ENCODE data around the gene SNX30.
A peak's percentile ranks its signal among the peaks of the same experiment; 100 is the strongest.

SNX30 gene

DNA sequence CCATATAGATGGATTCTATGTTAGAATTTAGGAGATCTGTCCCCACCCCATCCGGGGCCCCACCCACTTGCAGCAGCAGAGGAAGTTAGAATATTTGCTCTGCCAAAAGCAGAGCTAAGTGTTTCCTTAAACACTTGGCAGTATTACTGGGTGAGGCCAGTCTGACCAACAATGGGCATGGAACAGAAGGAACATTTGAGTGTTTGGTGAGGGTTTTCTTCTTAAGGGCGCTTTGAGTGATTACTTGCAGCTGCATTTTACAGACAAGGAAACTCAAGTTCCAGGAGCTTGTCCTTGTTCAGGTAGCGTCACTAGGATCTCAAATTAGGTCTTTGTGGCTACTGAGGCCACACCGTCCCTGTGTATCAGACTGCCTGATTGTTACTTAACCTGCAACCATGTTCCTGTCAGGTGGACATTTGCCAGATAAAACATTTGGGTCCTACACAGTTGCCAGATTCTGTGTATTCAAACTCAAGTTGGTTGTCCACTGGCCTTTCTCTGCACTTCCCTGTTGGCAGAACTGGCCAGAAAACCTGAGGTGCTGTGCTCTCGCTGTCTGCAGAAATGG lies 80.8 kb downstream of the SNX30 start:
- DNase-seq = peak; percentile 79

GRCh38 chr9:112831969-112832368 lies 81.4 kb downstream of the SNX30 start:
- DNase-seq = no peak

DNA sequence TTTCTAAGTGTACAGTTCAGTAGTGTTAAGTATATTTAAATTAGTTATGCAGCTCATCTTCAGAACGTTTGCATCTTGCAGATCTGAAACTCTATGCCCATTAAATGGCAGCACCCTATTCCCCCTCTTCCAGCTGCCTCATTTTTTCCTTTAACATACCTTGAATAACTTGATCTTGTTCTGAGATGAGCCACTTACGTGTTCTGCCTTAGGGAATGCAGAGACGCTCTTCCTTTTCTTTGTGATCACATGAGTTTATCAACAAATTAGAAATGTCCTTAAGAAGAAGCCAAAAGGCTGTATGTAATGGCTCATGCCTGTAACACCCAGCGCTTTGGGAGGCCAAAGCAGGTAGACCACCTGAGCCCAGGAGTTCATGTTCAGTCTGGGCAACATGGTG lies 82.5 kb downstream of the SNX30 start:
- DNase-seq = no peak

- DNase-seq = peak; percentile 88
These were observed 85.8 kb downstream of the SNX30 start for GRCh38 chr9:112836394-112836793.

GRCh38 chr9:112838342-112838741 lies 87.8 kb downstream of the SNX30 start:
- no peak for DNase-seq

DNA sequence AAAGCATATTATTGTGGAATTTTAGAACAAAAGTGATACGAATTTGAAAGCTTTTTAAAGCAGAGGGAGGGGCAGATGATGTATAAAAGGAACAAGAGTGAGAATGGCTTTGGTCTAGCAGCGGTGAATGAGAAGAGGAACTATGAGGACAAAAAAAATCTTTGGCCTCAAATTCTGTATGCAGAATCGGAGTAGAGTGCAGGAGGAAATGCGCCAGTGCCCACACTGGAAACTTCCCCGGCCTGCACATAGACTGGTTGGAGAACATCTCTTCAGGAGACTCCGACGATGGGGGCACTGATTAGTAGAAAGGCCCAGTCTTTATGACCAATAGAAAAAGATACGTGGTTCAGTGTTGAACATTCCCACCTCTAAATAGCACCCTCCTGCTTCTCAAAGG lies 88.8 kb downstream of the SNX30 start:
- no peak for DNase-seq

DNA sequence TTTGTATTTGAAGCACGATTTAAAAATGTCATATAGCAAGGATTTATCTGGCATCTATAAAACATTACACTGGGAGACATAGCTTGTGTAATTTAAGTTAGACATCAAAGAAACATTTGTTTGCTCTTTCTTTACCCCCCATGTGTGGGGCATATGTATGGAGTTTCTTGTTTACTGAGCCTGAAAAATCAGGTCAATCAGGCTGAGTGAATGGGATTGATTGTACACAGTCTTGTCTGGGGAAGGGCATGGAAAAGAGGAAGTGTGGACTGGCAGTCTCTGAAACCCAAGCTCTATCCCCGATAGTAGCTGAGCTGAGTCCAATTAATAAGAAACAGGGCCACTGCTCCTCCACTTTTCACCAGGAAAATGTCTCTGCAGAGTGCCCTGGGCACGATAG lies 90.7 kb downstream of the SNX30 start:
- peak; percentile 15 for DNase-seq

DNA sequence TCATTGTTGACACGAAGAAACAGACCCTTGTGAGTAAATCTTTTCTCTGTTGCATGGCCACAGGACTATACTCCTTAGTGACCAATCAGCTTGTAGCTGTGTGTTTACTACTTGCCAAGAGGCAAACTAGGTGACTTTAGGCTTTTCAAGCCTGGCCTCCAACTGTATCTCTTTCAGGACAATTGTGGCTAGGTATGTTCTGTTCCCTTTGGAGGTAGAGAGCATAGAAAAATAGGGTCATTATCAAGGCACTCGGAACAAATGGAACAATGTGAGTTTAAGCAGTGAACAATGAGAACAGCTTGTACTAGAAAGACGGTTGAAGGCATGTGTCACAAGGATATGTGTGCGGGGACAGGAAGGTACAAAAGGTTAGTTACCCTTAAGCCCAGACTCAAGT lies 92.0 kb downstream of the SNX30 start:
- no peak for DNase-seq

DNA sequence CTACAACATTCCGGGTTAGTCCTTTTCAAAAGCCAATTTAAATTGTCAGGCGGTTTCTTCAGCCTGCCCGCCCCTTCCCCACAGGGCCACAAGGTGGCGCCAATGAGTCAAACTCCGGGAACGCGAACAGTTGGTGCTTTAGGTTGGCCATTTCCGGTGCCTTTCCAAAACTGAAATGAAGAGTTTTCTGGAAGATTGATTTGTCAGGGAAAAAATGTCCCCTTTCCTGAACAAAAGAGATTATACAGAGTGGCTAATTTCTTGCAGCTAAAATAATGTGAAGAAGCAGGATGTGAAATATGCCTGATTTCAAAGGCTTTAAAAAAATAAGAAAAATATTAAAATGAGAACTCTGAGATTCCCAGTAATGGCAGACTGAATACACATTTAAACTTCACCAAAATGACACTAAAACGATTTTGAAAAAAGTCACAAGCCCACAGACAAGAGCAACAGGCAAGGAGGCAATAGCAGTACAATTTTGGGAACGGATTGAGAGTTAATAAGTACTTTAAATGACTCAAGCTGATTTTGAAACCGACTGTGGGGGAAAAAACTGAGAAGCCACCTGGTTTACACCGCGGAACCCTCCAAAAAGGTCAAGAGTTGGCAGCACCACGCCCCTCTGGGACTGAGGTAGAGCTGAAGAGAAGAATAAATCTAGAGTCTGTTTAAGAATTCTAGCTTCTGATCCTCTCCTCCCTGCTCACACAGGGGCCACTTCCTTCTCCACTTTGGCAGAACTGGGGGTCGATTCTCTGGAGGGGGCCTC lies 94.4 kb downstream of the SNX30 start:
- DNase-seq = peak; percentile 70

DNA sequence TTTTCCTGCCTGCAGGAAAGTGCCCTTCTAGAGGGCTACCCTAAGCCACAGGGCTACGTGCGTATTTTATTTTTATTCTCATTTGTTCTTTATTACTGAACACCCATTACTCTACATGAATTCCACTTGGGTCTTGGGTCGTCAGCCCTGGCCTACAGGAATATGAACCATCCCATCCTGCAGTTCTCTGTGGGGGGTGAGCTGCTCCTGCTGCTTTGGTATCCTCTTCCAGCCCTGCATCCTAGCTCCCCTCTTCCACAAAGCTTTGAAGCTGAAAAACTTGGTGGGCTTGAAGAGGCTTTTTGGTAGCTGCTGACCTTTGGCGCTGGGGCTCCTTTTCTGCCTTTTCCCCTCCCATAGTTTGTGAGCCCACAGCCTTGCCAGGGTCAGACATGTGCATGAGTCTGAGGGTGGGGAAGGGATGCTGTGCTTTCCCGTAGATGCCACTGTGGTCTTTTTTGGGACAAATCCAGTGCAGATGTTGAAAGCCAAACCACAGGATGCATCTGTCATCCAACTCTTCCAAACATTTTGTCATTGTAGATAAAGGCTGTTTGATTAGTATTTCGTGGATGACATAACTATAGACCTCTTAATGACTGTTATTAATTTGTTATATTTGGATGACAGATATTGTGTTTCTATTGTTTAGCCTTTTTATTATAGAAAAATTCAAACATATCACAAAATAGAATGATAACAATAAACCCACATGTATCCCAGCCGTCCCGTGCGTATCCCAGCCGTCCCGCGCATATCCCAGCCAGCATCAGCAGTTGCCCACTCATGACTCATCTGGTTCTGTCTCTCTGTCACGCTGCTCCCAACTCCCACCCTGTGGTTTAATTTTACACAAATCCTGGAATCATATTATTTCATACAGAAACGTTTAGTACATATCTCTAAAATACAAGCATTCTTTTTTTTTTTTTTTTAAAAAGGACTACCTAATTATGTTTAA lies 96.2 kb downstream of the SNX30 start:
- DNase-seq = no peak

DNA sequence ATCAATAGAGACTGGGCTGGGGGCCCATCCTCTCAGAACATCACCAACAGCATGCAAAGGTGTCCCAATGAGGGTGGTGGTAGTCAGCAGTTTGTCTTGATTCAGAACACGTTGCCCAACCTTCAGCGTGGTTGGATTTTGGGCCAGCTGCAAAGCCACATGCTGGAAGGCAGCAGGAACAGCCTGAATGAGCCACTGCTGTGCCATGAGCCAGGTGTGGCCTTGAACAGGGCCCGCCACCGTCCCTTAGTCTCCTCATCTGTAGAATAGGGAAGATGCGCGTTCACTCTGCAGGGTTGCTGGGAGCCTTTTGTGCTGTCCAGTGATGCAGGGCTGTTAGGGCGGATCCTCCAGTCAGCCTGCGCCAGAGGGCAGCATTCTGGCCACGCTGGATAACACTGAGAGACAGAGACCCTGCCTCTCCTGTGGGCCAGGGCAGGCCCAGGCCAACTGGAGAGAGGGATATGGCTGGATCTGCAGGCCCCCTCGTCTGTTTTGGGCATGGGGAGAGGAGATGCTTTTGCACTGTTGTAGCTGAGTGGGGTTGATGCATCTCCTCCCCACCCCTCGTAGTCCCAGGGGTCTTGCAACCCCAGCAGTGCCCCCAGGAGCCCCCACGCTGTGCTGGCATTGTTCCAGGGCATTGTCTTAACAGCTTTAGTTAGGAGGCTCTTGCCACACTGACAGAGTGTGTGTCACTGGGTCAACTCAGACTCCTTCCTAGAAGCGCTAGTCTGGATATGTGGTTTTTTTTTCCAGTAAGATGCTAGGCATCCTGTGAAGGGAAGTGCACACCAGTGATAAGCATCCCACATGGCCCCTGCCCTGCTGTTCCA lies 98.0 kb downstream of the SNX30 start:
- no peak for DNase-seq

DNA sequence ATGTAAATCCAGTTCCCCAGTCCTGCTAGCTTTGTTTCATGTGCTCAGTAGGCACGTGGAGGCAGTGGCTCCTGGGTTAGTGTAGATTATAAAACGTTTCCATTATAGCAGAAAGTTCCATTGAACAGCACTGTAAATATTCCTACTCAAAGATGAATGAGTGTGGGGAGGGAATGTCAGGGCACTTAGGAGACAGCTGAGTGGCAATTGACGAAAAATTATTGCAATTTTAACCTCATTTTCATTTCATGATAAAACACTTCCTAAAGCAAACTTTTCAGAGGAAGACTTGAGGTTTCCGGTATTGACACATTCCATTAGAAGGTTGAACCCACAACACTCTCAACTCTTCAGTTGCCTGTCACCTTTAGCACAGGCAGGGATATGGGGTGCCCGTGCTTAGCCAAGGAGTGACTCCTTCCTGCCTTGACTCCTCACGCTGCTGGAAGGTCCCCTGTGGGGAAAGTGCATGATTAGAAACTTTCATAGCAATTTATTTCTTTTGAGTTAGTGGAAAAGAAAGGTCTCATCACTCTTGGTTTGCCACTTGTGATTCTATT lies 98.9 kb downstream of the SNX30 start:
- no peak for DNase-seq

- DNase-seq = no peak
These were observed 100.3 kb downstream of the SNX30 start for GRCh38 chr9:112850840-112851239.

DNA sequence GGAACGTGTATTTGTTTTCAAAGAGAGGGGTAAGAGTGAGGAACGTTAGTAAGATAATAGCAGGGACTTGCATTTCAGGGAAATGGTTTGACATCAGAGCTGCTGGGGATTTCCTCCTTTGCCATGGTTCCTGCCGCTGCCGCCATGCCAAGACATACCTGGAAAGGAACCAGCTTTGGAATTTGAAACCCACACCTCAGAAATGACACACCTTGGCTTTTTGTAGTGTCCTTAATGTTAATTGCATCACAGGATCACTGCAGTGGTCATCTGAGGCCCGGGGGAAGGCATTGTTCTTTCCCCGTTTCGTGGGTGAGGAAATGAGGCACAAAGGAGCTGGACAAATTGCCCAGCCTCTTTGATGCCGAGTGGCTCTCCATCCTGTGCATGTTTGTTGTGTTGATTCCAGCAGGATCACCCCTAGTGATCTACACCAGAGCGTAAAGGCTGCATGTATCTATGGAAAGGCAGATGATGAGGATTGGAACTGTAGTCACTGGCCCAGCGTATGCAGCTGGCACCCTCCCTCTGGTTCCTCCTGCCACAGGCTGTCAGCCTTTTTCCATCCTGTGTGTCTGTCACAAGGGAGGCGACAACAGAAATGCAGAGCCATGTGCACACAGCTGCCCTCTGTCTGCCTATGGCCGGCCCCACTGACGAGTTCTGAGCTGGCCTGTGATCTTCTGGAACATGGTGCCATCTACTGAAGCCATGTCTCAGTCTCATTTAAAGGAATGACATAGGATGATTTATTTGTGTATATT lies 102.4 kb downstream of the SNX30 start:
- no peak for DNase-seq

DNA sequence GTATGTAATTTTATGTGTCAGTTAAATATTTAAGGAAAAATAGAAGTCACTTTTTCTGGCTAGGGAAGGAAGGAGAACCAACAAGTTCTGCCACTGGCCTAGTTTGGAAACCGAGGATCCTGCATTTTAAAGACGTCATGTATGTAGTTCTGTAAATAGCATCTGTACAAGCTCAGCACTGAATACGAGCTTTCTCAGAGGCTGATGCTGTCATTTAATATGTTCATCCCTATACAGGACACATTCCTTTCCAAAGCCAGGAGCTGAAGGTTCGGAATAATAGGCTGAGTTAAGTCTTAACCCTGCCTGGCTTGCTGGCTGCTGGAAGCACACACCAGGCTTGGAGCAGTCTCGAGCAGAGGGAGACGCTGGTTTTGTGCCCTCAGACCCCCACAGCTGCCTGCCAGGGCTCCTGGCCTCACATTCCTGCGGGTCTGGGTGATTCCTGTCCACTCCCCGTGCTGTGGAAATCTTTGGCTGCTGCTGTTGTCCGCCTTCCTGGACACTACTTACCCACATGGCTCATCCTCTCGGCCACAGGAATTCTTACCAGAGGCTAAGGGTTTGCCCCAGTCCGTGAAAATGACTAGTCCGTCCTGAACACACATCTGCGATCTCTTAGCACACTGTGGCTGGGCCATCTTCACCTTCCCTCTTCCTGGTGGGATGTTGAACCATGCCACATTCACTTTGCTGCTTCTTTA lies 103.5 kb downstream of the SNX30 start:
- no peak for DNase-seq

DNA sequence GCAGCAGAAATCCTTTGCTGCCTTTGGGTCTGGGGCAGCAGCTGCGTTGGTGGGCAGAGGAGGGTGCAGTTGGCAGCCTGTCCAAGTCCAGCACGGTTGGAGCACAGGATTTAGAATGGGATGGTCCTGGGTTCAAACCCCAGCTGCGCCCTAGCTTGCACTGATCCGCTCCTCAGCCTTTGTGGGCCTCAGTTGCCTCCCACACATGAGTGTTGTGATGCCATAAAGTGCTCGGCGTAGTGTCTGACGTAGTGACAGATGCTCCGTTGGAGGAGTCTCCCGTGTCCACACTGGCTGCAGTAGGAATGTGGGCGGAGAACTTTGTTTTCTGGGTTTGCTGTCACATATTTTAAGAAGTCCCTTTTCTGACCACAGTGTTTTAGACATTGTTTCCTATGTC lies 104.1 kb downstream of the SNX30 start:
- DNase-seq = no peak

DNA sequence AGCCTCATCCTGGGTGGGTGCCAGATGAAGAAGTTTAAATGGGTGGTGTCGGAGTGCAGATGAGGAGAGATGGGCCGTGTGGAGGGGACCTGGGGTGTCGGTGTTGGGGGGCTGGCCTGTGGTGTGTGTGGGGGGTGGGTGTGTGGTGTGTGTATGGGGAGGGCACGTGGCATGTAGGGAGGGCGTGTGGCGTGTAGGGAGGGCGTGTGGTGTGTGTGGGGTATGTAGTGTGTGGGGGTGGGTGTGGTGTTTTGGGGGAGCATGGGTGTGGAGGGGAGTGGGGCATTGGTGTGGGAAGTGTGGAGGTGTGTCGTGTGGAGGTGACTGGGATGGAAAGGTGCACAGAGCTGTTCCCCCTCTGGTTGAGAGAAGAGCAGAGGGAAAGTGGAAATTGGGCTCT lies 105.6 kb downstream of the SNX30 start:
- DNase-seq = no peak

DNA sequence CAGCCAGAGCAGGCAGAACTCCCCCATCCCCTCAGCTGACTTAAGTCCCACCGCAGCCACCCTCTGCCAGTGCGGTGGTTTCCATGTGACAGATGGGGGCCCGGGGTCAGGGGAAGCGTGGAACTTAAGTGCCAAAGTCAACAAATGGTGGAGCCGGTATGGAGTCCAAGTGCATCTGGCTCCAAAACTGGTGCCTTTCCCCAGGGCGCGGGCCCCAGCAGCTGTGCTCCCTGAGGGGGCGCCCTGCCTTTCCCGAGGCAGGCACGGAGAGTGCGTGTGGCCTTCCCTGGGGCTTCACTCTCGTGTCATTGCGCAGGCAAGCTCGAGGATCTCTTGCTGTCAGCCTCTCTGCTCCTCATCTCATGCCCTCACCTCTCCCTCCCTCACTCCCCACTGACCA lies 106.3 kb downstream of the SNX30 start:
- no peak for DNase-seq

- DNase-seq = no peak
These were observed 107.4 kb downstream of the SNX30 start for GRCh38 chr9:112858005-112858404.

- DNase-seq = no peak
These were observed 108.1 kb downstream of the SNX30 start for GRCh38 chr9:112858625-112859147.

DNA sequence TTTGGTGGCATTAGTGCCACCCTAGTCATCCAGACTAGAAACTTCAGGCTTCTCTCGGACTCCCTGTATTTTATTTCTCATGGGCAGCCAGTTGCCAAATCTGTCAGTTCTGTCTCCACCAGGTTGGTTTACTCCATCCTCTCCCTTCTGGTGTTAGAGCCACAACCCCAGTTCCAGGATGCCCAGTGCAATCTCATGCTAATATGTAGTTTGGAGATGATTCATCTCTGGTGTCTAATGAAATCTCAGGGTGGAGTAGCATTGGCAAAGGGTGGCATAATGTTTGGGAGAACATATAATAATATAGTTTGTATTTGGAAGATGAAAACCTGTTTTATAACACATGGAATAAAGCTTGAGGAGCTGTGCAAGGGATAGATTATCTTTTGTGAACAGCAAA lies 109.9 kb downstream of the SNX30 start:
- DNase-seq = no peak
